Measurements from ENCODE around the gene GIPC2.
"Not testable (repeated sequence)": the region's sequence is repeated elsewhere in the genome, so short reads cannot be mapped to it uniquely, and the experiment has no call there.

Gene GIPC2

DNA sequence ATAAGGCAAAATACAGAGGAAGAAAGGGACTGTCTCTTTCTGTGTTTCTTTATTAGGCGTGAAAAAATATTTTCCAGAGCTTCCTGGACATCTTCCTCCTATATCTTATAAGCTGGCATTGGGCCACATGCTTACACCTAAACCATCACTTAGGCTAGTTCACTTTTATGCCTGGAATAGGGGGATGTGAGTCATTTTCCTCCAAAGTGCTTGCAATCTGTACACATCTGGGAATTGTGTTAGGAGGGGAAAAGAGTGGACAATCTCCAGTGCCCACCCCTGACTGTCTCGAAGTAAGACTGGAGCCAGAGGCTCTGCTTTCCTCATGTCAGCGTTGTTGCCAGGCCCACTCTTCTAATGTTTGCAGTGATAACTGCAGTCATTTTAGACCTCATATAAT is 29.9 kb downstream of the GIPC2 start:
- DNase-seq (ENCODE audit: insufficient read length, low spot score) = no peak
- TF ChIP-seq, protein P1, sequence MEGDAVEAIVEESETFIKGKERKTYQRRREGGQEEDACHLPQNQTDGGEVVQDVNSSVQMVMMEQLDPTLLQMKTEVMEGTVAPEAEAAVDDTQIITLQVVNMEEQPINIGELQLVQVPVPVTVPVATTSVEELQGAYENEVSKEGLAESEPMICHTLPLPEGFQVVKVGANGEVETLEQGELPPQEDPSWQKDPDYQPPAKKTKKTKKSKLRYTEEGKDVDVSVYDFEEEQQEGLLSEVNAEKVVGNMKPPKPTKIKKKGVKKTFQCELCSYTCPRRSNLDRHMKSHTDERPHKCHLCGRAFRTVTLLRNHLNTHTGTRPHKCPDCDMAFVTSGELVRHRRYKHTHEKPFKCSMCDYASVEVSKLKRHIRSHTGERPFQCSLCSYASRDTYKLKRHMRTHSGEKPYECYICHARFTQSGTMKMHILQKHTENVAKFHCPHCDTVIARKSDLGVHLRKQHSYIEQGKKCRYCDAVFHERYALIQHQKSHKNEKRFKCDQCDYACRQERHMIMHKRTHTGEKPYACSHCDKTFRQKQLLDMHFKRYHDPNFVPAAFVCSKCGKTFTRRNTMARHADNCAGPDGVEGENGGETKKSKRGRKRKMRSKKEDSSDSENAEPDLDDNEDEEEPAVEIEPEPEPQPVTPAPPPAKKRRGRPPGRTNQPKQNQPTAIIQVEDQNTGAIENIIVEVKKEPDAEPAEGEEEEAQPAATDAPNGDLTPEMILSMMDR (IDR thresholded peaks at IDR 0.05; ENCODE audit: insufficient read depth, missing control alignments) = no peak
- FAIRE-seq = no peak

DNA sequence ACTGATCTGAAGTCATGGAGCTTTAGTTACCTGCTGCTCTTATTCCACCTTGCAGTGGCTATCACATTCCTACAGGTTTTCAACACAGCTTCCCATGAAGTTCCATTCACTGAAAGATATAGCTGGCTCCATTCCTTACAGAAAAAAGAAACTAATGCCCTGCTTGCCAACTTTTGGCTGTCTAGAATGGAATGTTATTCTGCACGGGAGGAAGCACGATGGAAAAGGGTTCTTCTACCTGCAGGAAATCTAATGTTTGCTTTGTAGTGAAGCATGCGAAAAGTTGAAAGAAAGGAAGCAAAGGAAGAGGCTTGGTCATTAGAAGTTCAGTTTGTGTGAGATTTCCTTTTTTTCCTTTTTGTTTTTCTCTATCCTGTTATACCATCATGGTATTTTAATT is 32.6 kb downstream of the GIPC2 start:
- TF ChIP-seq, protein P1 (IDR thresholded peaks at IDR 0.05; ENCODE audit: insufficient read depth, missing control alignments) = no peak
- DNase-seq (ENCODE audit: insufficient read length, low spot score) (no peak), FAIRE-seq (no peak)

DNA sequence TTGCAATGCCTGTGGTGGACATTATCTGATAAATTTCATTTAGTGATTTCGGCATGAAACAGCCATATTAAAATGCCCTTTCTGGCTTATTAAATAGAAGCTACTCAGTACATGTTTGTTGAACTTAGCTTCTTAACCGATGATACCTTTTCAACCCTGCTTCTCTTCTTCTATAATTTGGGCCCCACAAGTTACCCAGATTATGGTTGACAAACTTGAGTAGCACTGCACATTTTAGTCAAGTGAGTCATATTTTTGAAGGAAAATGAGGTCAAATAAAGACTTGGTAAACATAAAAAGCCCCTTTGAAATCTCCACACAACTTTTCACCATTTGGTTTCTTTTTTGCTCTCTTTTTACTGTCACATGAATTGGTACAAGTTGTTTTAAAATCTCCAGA is 33.8 kb downstream of the GIPC2 start:
- DNase-seq (ENCODE audit: insufficient read length, low spot score) (no peak), FAIRE-seq (no peak)
- TF ChIP-seq, protein P1 (IDR thresholded peaks at IDR 0.05; ENCODE audit: insufficient read depth, missing control alignments) = no peak

DNA sequence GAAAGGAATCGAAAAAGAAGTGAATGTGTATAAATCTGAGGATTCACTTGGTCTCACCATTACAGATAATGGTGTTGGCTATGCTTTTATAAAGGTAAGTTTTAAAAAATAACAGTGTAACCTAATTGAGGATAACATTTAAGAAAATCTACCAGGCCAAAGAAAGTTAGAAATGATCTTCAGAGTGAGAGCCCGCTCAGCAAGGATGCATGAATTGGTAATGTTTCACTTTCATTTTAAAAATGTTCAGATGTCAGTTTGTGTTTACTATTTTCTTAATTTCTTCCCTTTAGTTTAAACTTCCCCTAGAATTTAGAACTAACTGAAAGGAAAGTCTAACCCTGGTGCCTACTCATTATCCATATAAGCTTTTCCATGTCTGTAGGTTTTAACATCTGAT is 35.0 kb downstream of the GIPC2 start:
- TF ChIP-seq, protein P1 (IDR thresholded peaks at IDR 0.05; ENCODE audit: insufficient read depth, missing control alignments) = no peak
- no peak for FAIRE-seq
- DNase-seq (ENCODE audit: insufficient read length, low spot score) = no peak

DNA sequence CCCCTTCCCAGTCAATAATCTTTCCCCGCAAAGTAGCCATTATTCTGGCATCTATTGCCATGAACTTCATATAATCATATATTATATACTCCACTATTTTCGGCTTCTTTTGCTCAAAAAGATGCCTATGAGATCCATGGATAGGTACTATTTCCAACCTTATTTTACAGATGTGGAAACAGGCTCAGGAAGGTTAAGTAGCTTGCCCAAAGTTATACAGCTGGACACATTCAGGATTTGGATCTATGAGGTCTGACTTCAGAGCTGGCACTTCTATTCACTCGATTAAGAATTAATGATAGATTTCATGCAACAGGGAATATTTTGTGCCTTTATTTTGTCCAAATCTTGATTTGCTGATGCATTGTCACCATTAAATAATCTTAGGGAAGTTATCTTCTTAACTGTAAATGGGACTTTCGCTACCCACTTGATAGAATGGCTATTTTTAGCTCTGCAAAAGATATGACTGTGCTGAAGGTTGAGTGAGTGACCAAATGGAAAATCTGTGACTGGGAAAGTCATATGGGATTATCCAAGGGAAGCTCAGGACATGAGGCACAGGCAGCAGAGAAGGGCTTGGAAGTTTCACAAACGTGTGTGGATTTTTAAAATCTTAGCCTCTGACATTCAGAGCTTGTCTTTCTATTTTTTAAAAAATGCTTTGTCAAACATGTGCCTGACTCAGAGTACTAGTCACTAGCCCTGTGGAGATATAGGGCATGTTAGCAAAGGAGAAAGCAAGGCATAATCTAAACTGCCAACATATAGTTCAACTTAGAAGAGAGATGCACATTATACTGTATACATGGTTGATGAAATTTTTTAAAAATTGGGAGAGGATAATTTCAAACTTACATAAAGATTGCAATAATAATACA is 36.5 kb downstream of the GIPC2 start:
- DNase-seq (ENCODE audit: insufficient read length, low spot score) (no peak), FAIRE-seq (no peak)
- TF ChIP-seq, protein P1 (IDR thresholded peaks at IDR 0.05; ENCODE audit: insufficient read depth, missing control alignments) = no peak

DNA sequence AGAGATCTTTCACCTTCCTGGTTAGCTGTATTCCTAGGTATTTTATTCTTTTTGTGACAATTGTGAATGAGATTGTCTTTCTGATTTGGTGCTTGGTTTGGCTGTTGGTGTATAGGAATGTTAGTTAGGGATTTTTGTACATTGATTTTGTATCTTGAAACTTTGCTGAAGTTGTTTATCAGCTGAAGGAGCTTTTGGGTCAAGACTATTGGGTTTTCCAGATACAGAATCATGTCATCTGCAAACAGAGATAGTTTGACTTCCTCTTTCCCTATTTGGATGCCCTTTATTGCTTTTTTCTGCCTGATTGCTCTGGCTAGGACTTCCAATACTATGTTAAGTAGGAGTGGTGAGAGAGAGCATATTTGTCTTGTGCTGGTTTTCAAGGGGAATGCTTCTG is 38.9 kb downstream of the GIPC2 start:
- FAIRE-seq = not testable (repeated sequence)

DNA sequence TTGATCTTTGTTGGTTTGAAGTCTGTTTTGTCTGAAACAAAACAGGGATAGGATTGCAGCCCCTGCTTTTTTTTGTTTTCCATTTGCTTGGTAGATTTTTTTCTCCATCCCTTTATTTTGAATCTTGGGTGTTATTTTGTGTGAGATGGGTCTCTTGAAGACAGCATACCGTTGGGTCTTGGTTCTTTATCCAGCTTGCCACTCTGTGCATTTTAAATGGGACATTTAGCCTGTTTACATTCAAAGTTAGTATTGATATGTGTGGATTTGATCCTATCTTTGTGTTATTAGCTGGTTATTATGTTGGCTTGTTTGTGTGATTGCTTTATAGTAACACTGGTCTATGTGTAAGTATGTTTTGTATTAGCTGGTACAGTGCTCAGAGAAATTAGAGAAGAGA is 40.9 kb downstream of the GIPC2 start:
- FAIRE-seq (no peak), DNase-seq (ENCODE audit: insufficient read length, low spot score) (no peak)
- TF ChIP-seq, protein P1 (IDR thresholded peaks at IDR 0.05; ENCODE audit: insufficient read depth, missing control alignments) = no peak

More for the DNA sequence above, 38.9 kb downstream of the GIPC2 start:
- not testable (repeated sequence) for DNase-seq (ENCODE audit: insufficient read length, low spot score)

All from D721Med (cell line).